Measurements from ENCODE around the gene BAK1.
A peak's percentile ranks its signal among the peaks of the same experiment; 100 is the strongest.
"Not testable (repeated sequence)": the region's sequence is repeated elsewhere in the genome, so short reads cannot be mapped to it uniquely, and the experiment has no call there.

The BAK1 gene

DNA sequence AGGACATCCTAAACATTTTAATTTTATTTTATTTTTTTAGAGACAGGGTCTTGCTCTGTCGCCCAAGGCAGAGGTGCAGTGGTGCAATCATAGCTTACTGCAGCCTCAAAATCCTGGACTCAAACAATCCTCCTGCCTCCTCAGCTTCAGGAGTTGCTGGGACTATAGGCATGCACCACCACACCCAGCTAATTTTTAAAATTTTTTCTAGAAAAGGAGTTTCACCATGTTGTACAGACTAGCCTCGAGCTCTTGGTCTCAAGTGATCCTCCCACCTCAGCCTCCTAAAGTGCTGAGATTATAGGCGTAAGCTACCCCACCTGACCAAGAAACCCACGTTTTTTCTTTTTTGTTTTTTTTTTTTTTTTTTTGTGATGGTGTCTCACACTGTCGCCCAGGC, 33.3 kb downstream of the BAK1 start:
- ChIA-PET CTCF (no interaction called here), POLR2A (no interaction called here)
- Histone ChIP-seq H3K36me3 (ENCODE audit: control insufficient read depth in 4 of 4, insufficient read depth in 4 of 4, low read length in 3 of 4) (no peaks in the 10 kb centered on the region), H3K27me3 (replicated peaks in 2 of 5; ENCODE audit: control insufficient read depth in 4 of 5, insufficient read depth in 5 of 5, low read length in 4 of 5) (no peaks in the 10 kb centered on the region), H3K27ac (ENCODE audit: insufficient read depth in 1 of 2, low read depth in 1 of 2, low read length in 2 of 2, poor library complexity in 1 of 2, severe bottlenecking in 2 of 2) (no peak overlapping the region), H3K4me1 (ENCODE audit: control extremely low read depth in 1 of 4, control insufficient read depth in 4 of 4, insufficient read depth in 4 of 4, low read length in 3 of 4) (peaks cover 5 to 13% (median 8%) of the 10 kb centered on the region in 4 experiments), H3K9me3 (ENCODE audit: control extremely low read depth in 1 of 5, control insufficient read depth in 4 of 5, insufficient read depth in 2 of 5, low read depth in 1 of 5, low read length in 4 of 5) (no peaks in the 10 kb centered on the region), H3K4me3 (ENCODE audit: control insufficient read depth in 1 of 7, extremely low read depth in 1 of 7, insufficient read depth in 4 of 7, low read depth in 2 of 7, low read length in 6 of 7) (no peak overlapping the region)
- no peak for DNase-seq
- WGBS (ENCODE audit: insufficient coverage) = 100% methylated on average over 4 of the region's 5 CpGs

- POLR2A ChIA-PET; H3K27me3 ChIP-seq (replicated peaks in 2 of 5; ENCODE audit: control insufficient read depth in 4 of 5, insufficient read depth in 5 of 5, low read length in 4 of 5); H3K9me3 ChIP-seq (ENCODE audit: control extremely low read depth in 1 of 5, control insufficient read depth in 4 of 5, insufficient read depth in 2 of 5, low read depth in 1 of 5, low read length in 4 of 5); H3K36me3 ChIP-seq (ENCODE audit: control insufficient read depth in 4 of 4, insufficient read depth in 4 of 4, low read length in 3 of 4); H3K4me3 ChIP-seq (ENCODE audit: control insufficient read depth in 1 of 7, extremely low read depth in 1 of 7, insufficient read depth in 4 of 7, low read depth in 2 of 7, low read length in 6 of 7); H3K27ac ChIP-seq (ENCODE audit: insufficient read depth in 1 of 2, low read depth in 1 of 2, low read length in 2 of 2, poor library complexity in 1 of 2, severe bottlenecking in 2 of 2); DNase-seq; CTCF ChIA-PET: not testable (repeated sequence)
- H3K4me1 ChIP-seq (ENCODE audit: control extremely low read depth in 1 of 4, control insufficient read depth in 4 of 4, insufficient read depth in 4 of 4, low read length in 3 of 4) = peaks cover 5 to 13% (median 8%) of the 10 kb centered on the region in 4 experiments
- 95% methylated on average over 7 of the region's 11 CpGs for WGBS (ENCODE audit: insufficient coverage)
These were observed 34.8 kb downstream of the BAK1 start for GRCh38 chr6:33545292-33545691.

- Histone ChIP-seq H3K4me1 (ENCODE audit: control extremely low read depth in 1 of 4, control insufficient read depth in 4 of 4, insufficient read depth in 4 of 4, low read length in 3 of 4) (peaks cover 5 to 7% (median 6%) of the 10 kb centered on the region in 4 experiments), H3K9me3 (ENCODE audit: control extremely low read depth in 1 of 5, control insufficient read depth in 4 of 5, insufficient read depth in 2 of 5, low read depth in 1 of 5, low read length in 4 of 5) (no peaks in the 10 kb centered on the region), H3K27me3 (replicated peaks in 2 of 5; ENCODE audit: control insufficient read depth in 4 of 5, insufficient read depth in 5 of 5, low read length in 4 of 5) (no peaks in the 10 kb centered on the region), H3K27ac (ENCODE audit: insufficient read depth in 1 of 2, low read depth in 1 of 2, low read length in 2 of 2, poor library complexity in 1 of 2, severe bottlenecking in 2 of 2) (no peak overlapping the region), H3K36me3 (ENCODE audit: control insufficient read depth in 4 of 4, insufficient read depth in 4 of 4, low read length in 3 of 4) (no peaks in the 10 kb centered on the region), H3K4me3 (ENCODE audit: control insufficient read depth in 1 of 7, extremely low read depth in 1 of 7, insufficient read depth in 4 of 7, low read depth in 2 of 7, low read length in 6 of 7) (no peak overlapping the region)
- ChIA-PET POLR2A (no interaction called here), CTCF (no interaction called here)
- whole genome bisulfite sequencing (ENCODE audit: insufficient coverage) = 86% methylated on average over 3 of the region's 4 CpGs
- DNase-seq = no peak
These were observed 37.0 kb downstream of the BAK1 start for GRCh38 chr6:33543116-33543515.

DNA sequence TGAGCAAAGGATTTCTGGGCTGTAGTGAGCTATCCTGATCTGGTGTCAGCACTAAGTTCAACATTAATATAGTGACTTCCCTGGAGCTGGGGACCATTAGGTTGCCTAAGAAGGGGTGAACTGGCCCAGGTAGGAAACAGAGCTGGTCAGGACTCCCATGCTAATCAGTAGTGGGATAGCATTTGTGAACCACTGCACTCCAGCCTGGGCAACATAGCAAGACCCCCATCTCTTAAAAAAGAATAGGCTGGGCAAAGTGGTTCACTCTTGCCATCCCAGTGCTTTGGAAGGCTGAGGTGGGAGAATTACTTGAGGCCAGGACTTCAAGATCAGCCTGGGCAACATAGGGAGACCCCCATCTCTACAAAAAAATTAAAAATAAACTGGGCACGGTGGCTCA, 39.3 kb downstream of the BAK1 start:
- Histone ChIP-seq H3K27me3 (replicated peaks in 2 of 5; ENCODE audit: control insufficient read depth in 4 of 5, insufficient read depth in 5 of 5, low read length in 4 of 5) (no peaks in the 10 kb centered on the region), H3K4me1 (ENCODE audit: control extremely low read depth in 1 of 4, control insufficient read depth in 4 of 4, insufficient read depth in 4 of 4, low read length in 3 of 4) (no peaks in the 10 kb centered on the region), H3K27ac (ENCODE audit: insufficient read depth in 1 of 2, low read depth in 1 of 2, low read length in 2 of 2, poor library complexity in 1 of 2, severe bottlenecking in 2 of 2) (no peak overlapping the region), H3K9me3 (ENCODE audit: control extremely low read depth in 1 of 5, control insufficient read depth in 4 of 5, insufficient read depth in 2 of 5, low read depth in 1 of 5, low read length in 4 of 5) (no peaks in the 10 kb centered on the region), H3K4me3 (ENCODE audit: control insufficient read depth in 1 of 7, extremely low read depth in 1 of 7, insufficient read depth in 4 of 7, low read depth in 2 of 7, low read length in 6 of 7) (no peak overlapping the region), H3K36me3 (ENCODE audit: control insufficient read depth in 4 of 4, insufficient read depth in 4 of 4, low read length in 3 of 4) (no peaks in the 10 kb centered on the region)
- ChIA-PET CTCF (no interaction called here), POLR2A (no interaction called here)
- DNase-seq = no peak
- no CpG with 5 or more reads among the region's 1 CpG for WGBS (ENCODE audit: insufficient coverage)

GRCh38 chr6:33534702-33535101, 45.4 kb downstream of the BAK1 start:
- Histone ChIP-seq H3K27ac (ENCODE audit: insufficient read depth in 1 of 2, low read depth in 1 of 2, low read length in 2 of 2, poor library complexity in 1 of 2, severe bottlenecking in 2 of 2) (no peak overlapping the region), H3K27me3 (replicated peaks in 2 of 5; ENCODE audit: control insufficient read depth in 4 of 5, insufficient read depth in 5 of 5, low read length in 4 of 5) (no peaks in the 10 kb centered on the region), H3K4me1 (ENCODE audit: control extremely low read depth in 1 of 4, control insufficient read depth in 4 of 4, insufficient read depth in 4 of 4, low read length in 3 of 4) (no peaks in the 10 kb centered on the region), H3K36me3 (ENCODE audit: control insufficient read depth in 4 of 4, insufficient read depth in 4 of 4, low read length in 3 of 4) (no peaks in the 10 kb centered on the region), H3K9me3 (ENCODE audit: control extremely low read depth in 1 of 5, control insufficient read depth in 4 of 5, insufficient read depth in 2 of 5, low read depth in 1 of 5, low read length in 4 of 5) (no peaks in the 10 kb centered on the region), H3K4me3 (ENCODE audit: control insufficient read depth in 1 of 7, extremely low read depth in 1 of 7, insufficient read depth in 4 of 7, low read depth in 2 of 7, low read length in 6 of 7) (no peak overlapping the region)
- WGBS (ENCODE audit: insufficient coverage) = no CpG with 5 or more reads among the region's 3 CpGs
- CTCF ChIA-PET = interaction anchor here (1.0 to 2.4 kb wide), 2 partner anchors 14 to 84 kb away, joined by 3 to 6 read pairs; no protein-coding TSS in a partner anchor
- DNase-seq = no peak
- POLR2A ChIA-PET = no interaction called here

DNA sequence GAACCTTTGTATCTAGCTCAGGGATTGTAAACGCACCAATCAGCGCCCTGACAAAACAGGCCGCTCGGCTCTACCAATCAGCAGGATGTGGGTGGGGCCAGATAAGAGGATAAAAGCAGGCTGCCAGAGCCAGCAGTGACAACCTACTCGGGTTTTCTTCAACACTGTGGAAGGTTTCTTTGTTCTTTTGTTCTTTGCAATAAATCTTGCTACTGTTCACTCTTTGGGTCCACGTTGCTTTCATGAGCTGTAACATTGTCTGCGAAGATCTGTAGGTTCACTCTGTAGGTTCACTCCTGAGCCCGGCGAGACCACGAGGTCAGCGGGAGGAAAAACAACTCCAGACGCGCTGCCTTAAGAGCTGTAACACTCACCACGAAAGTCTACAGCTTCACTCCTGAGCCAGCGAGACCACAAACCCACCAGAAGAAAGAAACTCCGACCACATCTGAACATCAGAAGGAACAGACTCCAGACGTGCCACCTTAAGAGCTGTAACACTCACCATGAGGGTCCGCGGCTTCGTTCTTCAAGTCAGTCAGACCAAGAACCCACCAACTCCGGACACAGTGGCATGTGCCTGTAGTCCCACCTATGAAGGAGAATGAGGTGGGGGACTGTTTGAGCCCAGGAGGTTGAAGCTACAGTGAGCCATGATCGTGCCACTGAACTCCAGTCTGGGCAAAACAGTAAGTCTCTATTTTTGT, 46.8 kb downstream of the BAK1 start:
- H3K4me3 ChIP-seq (ENCODE audit: control insufficient read depth in 1 of 7, extremely low read depth in 1 of 7, insufficient read depth in 4 of 7, low read depth in 2 of 7, low read length in 6 of 7); H3K27ac ChIP-seq (ENCODE audit: insufficient read depth in 1 of 2, low read depth in 1 of 2, low read length in 2 of 2, poor library complexity in 1 of 2, severe bottlenecking in 2 of 2); POLR2A ChIA-PET; H3K4me1 ChIP-seq (ENCODE audit: control extremely low read depth in 1 of 4, control insufficient read depth in 4 of 4, insufficient read depth in 4 of 4, low read length in 3 of 4); H3K27me3 ChIP-seq (replicated peaks in 2 of 5; ENCODE audit: control insufficient read depth in 4 of 5, insufficient read depth in 5 of 5, low read length in 4 of 5); H3K36me3 ChIP-seq (ENCODE audit: control insufficient read depth in 4 of 4, insufficient read depth in 4 of 4, low read length in 3 of 4); H3K9me3 ChIP-seq (ENCODE audit: control extremely low read depth in 1 of 5, control insufficient read depth in 4 of 5, insufficient read depth in 2 of 5, low read depth in 1 of 5, low read length in 4 of 5): not testable (repeated sequence)
- 88% methylated on average over 9 of the region's 22 CpGs for WGBS (ENCODE audit: insufficient coverage)
- DNase-seq = peak in 1 of 3 donors; percentile 29
- CTCF ChIA-PET = interaction anchor here (2.4 kb wide), 1 partner anchor 16 kb away, joined by 6 read pairs; no protein-coding TSS in a partner anchor

DNA sequence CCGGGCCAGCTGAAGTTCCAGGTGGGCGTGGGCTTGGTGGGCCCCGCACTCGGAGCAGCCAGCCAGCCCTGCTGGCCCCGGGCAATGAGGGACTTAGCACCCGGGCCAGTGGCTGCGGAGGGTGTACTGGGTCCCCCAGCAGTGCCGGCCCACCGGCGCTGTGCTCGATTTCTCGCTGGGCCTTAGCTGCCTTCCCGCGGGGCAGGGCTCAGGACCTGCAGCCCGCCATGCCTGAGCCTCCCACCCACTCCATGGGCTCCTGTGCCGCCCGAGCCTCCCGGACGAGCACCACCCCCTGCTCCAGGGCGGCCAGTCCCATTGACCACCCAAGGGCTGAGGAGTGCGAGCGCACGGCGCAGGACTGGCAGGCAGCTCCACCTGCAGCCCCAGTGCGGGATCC, 47.6 kb downstream of the BAK1 start:
- CTCF ChIA-PET; H3K36me3 ChIP-seq (ENCODE audit: control insufficient read depth in 4 of 4, insufficient read depth in 4 of 4, low read length in 3 of 4); H3K27me3 ChIP-seq (replicated peaks in 2 of 5; ENCODE audit: control insufficient read depth in 4 of 5, insufficient read depth in 5 of 5, low read length in 4 of 5); H3K4me3 ChIP-seq (ENCODE audit: control insufficient read depth in 1 of 7, extremely low read depth in 1 of 7, insufficient read depth in 4 of 7, low read depth in 2 of 7, low read length in 6 of 7); DNase-seq; H3K4me1 ChIP-seq (ENCODE audit: control extremely low read depth in 1 of 4, control insufficient read depth in 4 of 4, insufficient read depth in 4 of 4, low read length in 3 of 4); H3K27ac ChIP-seq (ENCODE audit: insufficient read depth in 1 of 2, low read depth in 1 of 2, low read length in 2 of 2, poor library complexity in 1 of 2, severe bottlenecking in 2 of 2); POLR2A ChIA-PET; H3K9me3 ChIP-seq (ENCODE audit: control extremely low read depth in 1 of 5, control insufficient read depth in 4 of 5, insufficient read depth in 2 of 5, low read depth in 1 of 5, low read length in 4 of 5): not testable (repeated sequence)
- WGBS (ENCODE audit: insufficient coverage) = no CpG with 5 or more reads among the region's 25 CpGs

Measured in common myeloid progenitor, CD34-positive (primary cell).